Tibial artery (tissue), 4 donors: Measurements from ENCODE around the gene NUMB.

ENCODE experiments used
- DNase-seq, 2 donors: peaks; one replicate each; pipeline ENCODE4 v3.0.0-alpha.2; 2019
- H3K27ac ChIP-seq, 2 donors: fragments of 200-600 bp; sonication (generic) in 1 of 2; 1 replicate in 1 of 2; 2 replicates in 1 of 2; pipeline ENCODE4 v1.5.1; 2018 to 2019; ENCODE audit warnings: mild to moderate bottlenecking in 1 of 2
- H3K27me3 ChIP-seq, 2 donors: fragments of 200-600 bp; sonication (generic) in 1 of 2; one replicate each; pipeline versions ENCODE4 v1.5.1 to v1.6.0; 2016 to 2019
- H3K36me3 ChIP-seq, 3 donors: fragments of 200-600 bp; sonication (generic) in 2 of 3; one replicate each; pipeline ENCODE4 v1.5.1; 2016 to 2019; ENCODE audit warnings: mild to moderate bottlenecking in 2 of 3
- H3K4me1 ChIP-seq, 4 donors: fragments of 200-600 bp; sonication (generic) in 2 of 4; 1 replicate in 3 of 4; 2 replicates in 1 of 4; pipeline ENCODE4 v1.5.1; 2016 to 2019
- H3K4me3 ChIP-seq, 2 donors: fragments of 200-600 bp; sonication (generic) in 1 of 2; 1 replicate in 1 of 2; 2 replicates in 1 of 2; pipeline ENCODE4 v1.5.1; 2018 to 2019; ENCODE audit warnings: mild to moderate bottlenecking in 2 of 2
- H3K9me3 ChIP-seq, 3 donors: fragments of 200-600 bp; sonication (generic) in 1 of 3; one replicate each; pipeline ENCODE4 v1.5.1; 2016 to 2019
- CTCF ChIP-seq, 2 experiments: fragments of 200-600 bp in 1 of 2; fragments of 450-650 bp in 1 of 2; IDR thresholded peaks; one replicate each; pipeline ENCODE4 v1.5.1; 2017 to 2019; ENCODE audit warnings: antibody characterized with exemption in 2 of 2, mild to moderate bottlenecking in 1 of 2, moderate library complexity in 1 of 2
- intact Hi-C: fragments of 100-400 bp; cut with DNase I; formaldehyde crosslinking; loops from one replicate; pipeline ENCODE4 v1.15.0; 2023; ENCODE audit warnings: low total_unique reads

NUMB gene

DNA sequence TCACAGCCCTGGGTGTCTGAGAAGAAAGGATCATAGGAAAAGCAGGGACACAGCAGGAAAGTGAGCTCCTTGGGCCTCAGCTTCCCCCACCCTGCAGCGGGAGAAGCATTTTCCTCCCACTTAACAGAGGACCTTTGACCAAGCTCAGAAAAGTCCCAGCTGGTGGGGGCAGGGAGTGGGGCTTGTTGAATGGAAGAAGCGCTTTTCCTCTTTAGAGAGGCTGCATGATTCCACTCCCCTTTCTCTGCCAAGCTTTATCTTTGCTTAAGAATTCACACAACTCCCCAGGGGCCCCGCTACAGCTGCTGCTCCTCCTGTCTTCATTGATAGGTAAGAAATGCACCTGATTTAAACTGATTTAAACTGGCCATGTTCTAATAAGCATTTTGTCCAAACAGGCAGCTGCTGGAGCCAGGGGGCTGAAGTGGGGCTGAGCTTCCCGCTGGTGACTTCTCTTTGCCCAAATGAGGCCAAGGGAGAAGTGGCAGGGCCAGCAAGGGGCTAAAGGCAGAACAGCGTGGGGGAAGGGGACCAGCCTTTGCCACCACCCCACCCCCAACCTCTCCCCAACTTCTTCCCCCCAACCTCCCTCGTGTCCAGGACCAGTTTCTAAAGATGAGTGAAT, 222.7 kb downstream of the NUMB start:
- H3K4me3 ChIP-seq, result no peak overlapping the region
- H3K27me3 ChIP-seq, result peaks cover 0 to 66% of the 10 kb centered on the region in 2 donors
- peak in 1 of 2 donors; percentile 17 for DNase-seq
- intact Hi-C loops, result no loop called here
- H3K9me3 ChIP-seq, result no peaks in the 10 kb centered on the region
- peaks cover 0 to 35% (median 30%) of the 10 kb centered on the region in 4 donors for H3K4me1 ChIP-seq
- no peak overlapping the region for H3K27ac ChIP-seq
- no peak for TF ChIP-seq CTCF (IDR thresholded peaks at IDR 0.05)
- H3K36me3 ChIP-seq, result no peaks in the 10 kb centered on the region

- no peak overlapping the region for H3K27ac ChIP-seq
- no peaks in the 10 kb centered on the region for H3K9me3 ChIP-seq
- no peak overlapping the region for H3K4me3 ChIP-seq
- DNase-seq, result peak in 1 of 2 donors; percentile 15
- H3K36me3 ChIP-seq, result no peaks in the 10 kb centered on the region
- intact Hi-C loops, result no loop called here
- no peak for TF ChIP-seq CTCF (IDR thresholded peaks at IDR 0.05)
- H3K27me3 ChIP-seq, result peaks cover 0 to 57% of the 10 kb centered on the region in 2 donors
- peaks cover 0 to 28% (median 26%) of the 10 kb centered on the region in 4 donors for H3K4me1 ChIP-seq
Observed at GRCh38 chr14:73234586-73235394, 223.6 kb downstream of the NUMB start.

GRCh38 chr14:73234029-73234428, 224.3 kb downstream of the NUMB start:
- Histone ChIP-seq H3K27me3 (peaks cover 0 to 55% of the 10 kb centered on the region in 2 donors), H3K27ac (no peak overlapping the region), H3K36me3 (no peaks in the 10 kb centered on the region), H3K4me3 (no peak overlapping the region), H3K4me1 (peaks cover 0 to 22% (median 19%) of the 10 kb centered on the region in 4 donors), H3K9me3 (no peaks in the 10 kb centered on the region)
- DNase-seq, result no peak
- no peak for TF ChIP-seq CTCF (IDR thresholded peaks at IDR 0.05)
- intact Hi-C loops, result no loop called here

DNA sequence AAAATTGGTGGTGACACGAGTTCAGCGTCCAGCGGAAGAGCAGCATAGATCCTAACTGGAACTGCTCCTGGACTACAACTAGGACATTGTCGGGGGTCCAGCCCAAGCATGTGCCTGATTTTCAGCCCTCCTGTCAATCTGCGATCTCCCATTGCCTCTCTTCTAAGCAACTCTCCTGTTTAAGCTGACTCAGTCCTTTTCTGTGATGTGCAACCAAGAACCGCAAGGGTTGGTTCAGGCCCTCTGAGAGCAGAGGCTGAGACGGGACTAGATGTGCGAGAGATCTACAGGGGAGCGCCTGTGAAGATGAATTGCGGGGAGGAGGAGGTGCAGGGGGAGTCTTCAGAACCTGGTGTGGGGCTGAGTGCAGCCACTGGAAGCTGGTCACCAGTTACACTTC, 224.8 kb downstream of the NUMB start:
- peaks cover 0 to 50% of the 10 kb centered on the region in 2 donors for H3K27me3 ChIP-seq
- no peak overlapping the region for H3K27ac ChIP-seq
- H3K36me3 ChIP-seq, result no peaks in the 10 kb centered on the region
- no peak overlapping the region for H3K4me3 ChIP-seq
- intact Hi-C loops, result no loop called here
- DNase-seq, result no peak
- no peak for TF ChIP-seq CTCF (IDR thresholded peaks at IDR 0.05)
- no peaks in the 10 kb centered on the region for H3K9me3 ChIP-seq
- peaks cover 0 to 21% (median 16%) of the 10 kb centered on the region in 4 donors for H3K4me1 ChIP-seq

DNA sequence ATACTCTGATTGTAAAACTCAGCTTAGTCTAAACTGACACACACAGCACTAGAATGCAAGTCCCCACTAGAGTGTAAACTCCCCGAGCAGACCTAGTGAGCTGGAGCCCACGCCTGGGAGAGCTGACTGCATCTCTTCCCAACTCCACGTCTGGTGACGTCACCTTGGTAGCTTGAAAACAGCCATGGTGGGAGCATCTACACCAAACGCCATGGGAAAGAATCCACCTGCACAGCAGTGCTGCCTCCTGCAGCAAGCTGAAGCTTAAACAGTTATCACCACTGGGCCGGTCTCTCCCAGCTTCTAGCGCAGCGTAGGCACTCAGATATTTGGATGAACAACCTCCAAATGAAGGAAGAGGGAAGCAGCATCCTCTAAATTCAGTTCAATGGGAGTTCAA, 225.4 kb downstream of the NUMB start:
- no peaks in the 10 kb centered on the region for H3K9me3 ChIP-seq
- H3K4me3 ChIP-seq, result no peak overlapping the region
- TF ChIP-seq CTCF (IDR thresholded peaks at IDR 0.05), result no peak
- H3K27me3 ChIP-seq, result peaks cover 0 to 44% of the 10 kb centered on the region in 2 donors
- peaks cover 0 to 21% (median 16%) of the 10 kb centered on the region in 4 donors for H3K4me1 ChIP-seq
- no peak for DNase-seq
- intact Hi-C loops, result no loop called here
- no peak overlapping the region for H3K27ac ChIP-seq
- H3K36me3 ChIP-seq, result no peaks in the 10 kb centered on the region
